Fibroblast of lung (primary cell): Measurements from ENCODE around the gene EGLN2. TPM values are rescaled to one million over a fixed set of nuclear protein-coding genes. Genes with fewer than 3 reads are reported as not detected.

Experiments used
- DNase-seq, 2 donors: peaks; one replicate each; pipeline versions ENCODE4 v3.0.0 to v3.0.0-alpha.2; 2010; ENCODE audit warnings: low read depth in 2 of 2
- H2AFZ ChIP-seq: 2 replicates; pipeline ENCODE4 v1.5.1; 2012; ENCODE audit warnings: low read length, control low read depth, inconsistent platforms
- H3K27ac ChIP-seq: 2 replicates; pipeline ENCODE4 v1.5.1; 2011; ENCODE audit warnings: low read length, control low read depth; ENCODE audit not compliant: insufficient read depth
- H3K27me3 ChIP-seq: 2 replicates; pipeline ENCODE4 v1.5.1; 2011; ENCODE audit warnings: mild to moderate bottlenecking, low read length; ENCODE audit not compliant: control insufficient read depth, insufficient read depth
- H3K36me3 ChIP-seq: 2 replicates; pipeline ENCODE4 v1.5.1; 2011; ENCODE audit warnings: low read length; ENCODE audit not compliant: control insufficient read depth, insufficient read depth
- H3K4me1 ChIP-seq: 2 replicates; pipeline ENCODE4 v1.5.1; 2011; ENCODE audit warnings: low read length; ENCODE audit not compliant: control insufficient read depth, insufficient read depth; ENCODE audit errors: extremely low read depth
- H3K4me2 ChIP-seq: 2 replicates; pipeline ENCODE4 v1.5.1; 2011; ENCODE audit warnings: low read length, control low read depth; ENCODE audit not compliant: insufficient read depth; ENCODE audit errors: extremely low read depth
- H3K4me3 ChIP-seq, 4 experiments: fragments of 200-600 bp in 1 of 4; sonication (generic) in 1 of 4; replicated peaks in 1 of 4; 2 replicates each; pipeline ENCODE4 v1.5.1; 2011 to 2016; ENCODE audit warnings: low read length in 4 of 4, low read depth in 3 of 4, mild to moderate bottlenecking in 3 of 4, control low read depth in 2 of 4, inconsistent platforms in 1 of 4, mixed read lengths in 1 of 4; ENCODE audit not compliant: insufficient read depth in 1 of 4; ENCODE audit errors: control extremely low read depth in 1 of 4
- H3K79me2 ChIP-seq: 2 replicates; pipeline ENCODE4 v1.5.1; 2012; ENCODE audit warnings: mild to moderate bottlenecking, low read length, inconsistent platforms; ENCODE audit not compliant: control insufficient read depth, insufficient read depth
- H3K9ac ChIP-seq: 2 replicates; pipeline ENCODE4 v1.5.1; 2011; ENCODE audit warnings: mild to moderate bottlenecking, low read length, control low read depth; ENCODE audit not compliant: insufficient read depth
- H3K9me3 ChIP-seq: 2 replicates; pipeline ENCODE4 v1.5.1; 2012; ENCODE audit warnings: low read depth, low read length; ENCODE audit not compliant: control insufficient read depth, insufficient read depth
- H4K20me1 ChIP-seq: 2 replicates; pipeline ENCODE4 v1.5.1; 2011; ENCODE audit warnings: low read length; ENCODE audit not compliant: control insufficient read depth, insufficient read depth; ENCODE audit errors: extremely low read depth
- EZH2 ChIP-seq: IDR thresholded peaks from 2 replicates; pipeline ENCODE4 v1.5.1; 2012; ENCODE audit warnings: low read length, control low read depth, mild to moderate bottlenecking; ENCODE audit errors: missing control alignments
- polyA plus RNA-seq, 2 donors: library from polyadenylated mRNA; depleted of rRNA in 1 of 2; stranded (reverse) in 1 of 2; unstranded in 1 of 2; fragments of >200 nt; gene quantifications; 2 replicates each; pipeline ENCODE4 v1.2.1, GENCODE V29; 2011 to 2012; ENCODE audit warnings: missing spikeins in 1 of 2
- total RNA-seq: library from RNA; depleted of rRNA; stranded (reverse); fragments of >200 nt; gene quantifications from 2 replicates; pipeline ENCODE4 v1.2.1, GENCODE V29; 2014
- TF ChIP-seq, protein P1 (sequence below), 2 donors: IDR thresholded peaks in 1 of 2; conservative IDR thresholded peaks in 1 of 2; 1 replicate in 1 of 2; 2 replicates in 1 of 2; pipeline ENCODE4 v1.5.1; 2011 to 2012; ENCODE audit warnings: low read length in 2 of 2, control low read depth in 1 of 2, inconsistent platforms in 1 of 2, low read depth in 1 of 2, mild to moderate bottlenecking in 1 of 2

The EGLN2 gene
- total and polyA plus RNA-seq, 2 donors (not counting 1 experiment from before 2014, with no cell fraction given), result 27.3 to 106 TPM

DNA sequence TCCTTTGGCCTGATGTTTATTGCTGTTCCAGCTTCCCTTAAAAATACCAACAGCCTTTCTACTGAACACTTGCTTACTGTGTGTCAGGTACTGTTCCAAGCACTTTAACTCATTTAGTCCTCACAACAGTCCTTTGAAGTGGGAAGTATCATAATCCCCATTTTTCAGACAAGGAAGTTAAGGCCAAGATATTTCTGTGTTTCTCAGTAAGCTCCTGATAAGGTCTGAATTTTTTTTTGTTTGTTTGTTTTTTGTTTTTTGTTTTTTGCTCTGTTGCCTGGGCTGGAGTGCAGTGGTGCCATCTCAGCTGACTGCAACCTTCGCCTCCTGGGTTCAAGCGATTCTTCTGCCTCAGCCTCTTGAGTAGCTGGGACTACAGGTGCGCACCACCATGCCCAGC lies 40.5 kb upstream of the EGLN2 start:
- H3K27ac ChIP-seq, result no peak overlapping the region
- H3K9me3 ChIP-seq, result no peaks in the 10 kb centered on the region
- H3K9ac ChIP-seq, result no peak overlapping the region
- no peak overlapping the region for H2AFZ ChIP-seq
- TF ChIP-seq, protein P1, sequence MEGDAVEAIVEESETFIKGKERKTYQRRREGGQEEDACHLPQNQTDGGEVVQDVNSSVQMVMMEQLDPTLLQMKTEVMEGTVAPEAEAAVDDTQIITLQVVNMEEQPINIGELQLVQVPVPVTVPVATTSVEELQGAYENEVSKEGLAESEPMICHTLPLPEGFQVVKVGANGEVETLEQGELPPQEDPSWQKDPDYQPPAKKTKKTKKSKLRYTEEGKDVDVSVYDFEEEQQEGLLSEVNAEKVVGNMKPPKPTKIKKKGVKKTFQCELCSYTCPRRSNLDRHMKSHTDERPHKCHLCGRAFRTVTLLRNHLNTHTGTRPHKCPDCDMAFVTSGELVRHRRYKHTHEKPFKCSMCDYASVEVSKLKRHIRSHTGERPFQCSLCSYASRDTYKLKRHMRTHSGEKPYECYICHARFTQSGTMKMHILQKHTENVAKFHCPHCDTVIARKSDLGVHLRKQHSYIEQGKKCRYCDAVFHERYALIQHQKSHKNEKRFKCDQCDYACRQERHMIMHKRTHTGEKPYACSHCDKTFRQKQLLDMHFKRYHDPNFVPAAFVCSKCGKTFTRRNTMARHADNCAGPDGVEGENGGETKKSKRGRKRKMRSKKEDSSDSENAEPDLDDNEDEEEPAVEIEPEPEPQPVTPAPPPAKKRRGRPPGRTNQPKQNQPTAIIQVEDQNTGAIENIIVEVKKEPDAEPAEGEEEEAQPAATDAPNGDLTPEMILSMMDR (conservative IDR thresholded peaks at IDR 0.05 in 1 of 2, IDR thresholded peaks at IDR 0.05 in 1 of 2; ENCODE audit: low read depth in 1 of 2, low read length in 2 of 2), result no peak
- no peak for TF ChIP-seq EZH2
- peaks cover 2% of the 10 kb centered on the region for H3K4me1 ChIP-seq
- no peaks in the 10 kb centered on the region for H4K20me1 ChIP-seq
- no peak overlapping the region for H3K4me2 ChIP-seq
- no peak for DNase-seq
- peaks cover 38% of the 10 kb centered on the region for H3K36me3 ChIP-seq
- H3K27me3 ChIP-seq, result no peaks in the 10 kb centered on the region
- H3K79me2 ChIP-seq, result peaks cover 40% of the 10 kb centered on the region
- no peak overlapping the region for H3K4me3 ChIP-seq

DNA sequence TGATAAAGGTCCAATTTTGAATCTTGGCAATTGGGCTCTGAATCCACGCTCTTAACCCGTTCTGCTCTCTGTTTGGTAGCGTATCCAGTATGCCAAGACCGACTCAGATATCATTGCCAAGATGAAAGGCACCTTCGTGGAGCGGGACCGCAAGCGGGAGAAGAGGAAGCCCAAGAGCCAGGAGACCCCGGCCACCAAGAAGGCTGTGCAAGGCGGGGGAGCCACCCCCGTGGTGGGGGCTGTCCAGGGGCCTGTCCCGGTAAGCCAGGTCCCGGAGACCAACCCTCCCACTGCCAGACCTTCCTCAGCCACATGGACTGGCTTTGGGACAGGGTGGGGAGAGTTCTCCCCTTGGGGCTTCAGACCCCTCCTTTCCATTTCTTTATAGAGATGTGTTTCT lies 39.6 kb upstream of the EGLN2 start:
- Histone ChIP-seq H3K9me3 (no peaks in the 10 kb centered on the region), H2AFZ (no peak overlapping the region), H3K36me3 (peaks cover 44% of the 10 kb centered on the region), H4K20me1 (no peaks in the 10 kb centered on the region), H3K4me1 (peaks cover 2% of the 10 kb centered on the region), H3K4me3 (no peak overlapping the region), H3K9ac (no peak overlapping the region), H3K79me2 (peaks cover 33% of the 10 kb centered on the region), H3K27ac (no peak overlapping the region), H3K27me3 (no peaks in the 10 kb centered on the region), H3K4me2 (no peak overlapping the region)
- TF ChIP-seq, protein P1 (conservative IDR thresholded peaks at IDR 0.05 in 1 of 2, IDR thresholded peaks at IDR 0.05 in 1 of 2; ENCODE audit: low read depth in 1 of 2, low read length in 2 of 2), result no peak
- TF ChIP-seq EZH2, result no peak
- DNase-seq, result no peak

DNA sequence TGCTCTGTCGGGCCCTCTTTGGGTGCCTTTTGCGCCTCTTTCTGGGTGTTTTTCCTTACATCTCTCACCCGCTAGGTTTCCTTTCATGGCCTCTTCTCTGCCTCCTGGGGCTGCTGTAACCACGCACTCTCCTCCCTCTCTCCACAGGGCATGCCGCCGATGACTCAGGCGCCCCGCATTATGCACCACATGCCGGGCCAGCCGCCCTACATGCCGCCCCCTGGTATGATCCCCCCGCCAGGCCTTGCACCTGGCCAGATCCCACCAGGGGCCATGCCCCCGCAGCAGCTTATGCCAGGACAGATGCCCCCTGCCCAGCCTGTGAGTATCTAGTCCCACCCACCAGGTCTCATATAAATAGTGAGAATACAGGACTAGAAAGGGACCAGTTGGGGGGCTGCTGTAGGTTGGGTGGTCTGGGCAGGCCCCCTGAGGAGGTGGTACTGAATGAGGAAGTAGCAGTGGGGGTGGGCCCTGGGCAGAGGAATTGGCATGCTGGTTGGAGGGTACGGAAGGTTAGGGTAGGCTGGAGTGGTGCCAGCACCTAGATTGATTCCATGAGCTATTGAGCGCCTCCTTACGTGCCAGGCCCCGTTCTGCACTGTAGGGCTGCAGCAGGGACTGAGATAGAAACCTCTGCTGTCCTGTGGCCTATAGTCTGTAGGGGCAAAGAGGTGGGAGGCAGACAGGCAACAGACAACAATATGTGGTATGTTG lies 36.1 kb upstream of the EGLN2 start:
- Histone ChIP-seq H3K9me3 (no peaks in the 10 kb centered on the region), H4K20me1 (no peaks in the 10 kb centered on the region), H3K27ac (no peak overlapping the region), H3K4me3 (no peak overlapping the region), H3K27me3 (no peaks in the 10 kb centered on the region), H3K79me2 (peaks cover 3% of the 10 kb centered on the region), H3K9ac (no peak overlapping the region), H3K36me3 (peaks cover 42% of the 10 kb centered on the region), H3K4me1 (no peaks in the 10 kb centered on the region), H2AFZ (no peak overlapping the region), H3K4me2 (no peak overlapping the region)
- no peak for TF ChIP-seq EZH2
- TF ChIP-seq, protein P1 (conservative IDR thresholded peaks at IDR 0.05 in 1 of 2, IDR thresholded peaks at IDR 0.05 in 1 of 2; ENCODE audit: low read depth in 1 of 2, low read length in 2 of 2), result no peak
- peak in 1 of 2 donors; percentile 53 for DNase-seq
